Measurements from ENCODE around the gene NT5DC4. TPM values are rescaled to one million over a fixed set of nuclear protein-coding genes. Genes with fewer than 3 reads are reported as not detected.
"Not testable (repeated sequence)": the region's sequence is repeated elsewhere in the genome, so short reads cannot be mapped to it uniquely, and the experiment has no call there.

Gene NT5DC4
- total and polyA plus RNA-seq, 2 of the 8 experiments (the other 6 are each of a cell fraction or from before 2014, with no cell fraction given), result not detected

DNA sequence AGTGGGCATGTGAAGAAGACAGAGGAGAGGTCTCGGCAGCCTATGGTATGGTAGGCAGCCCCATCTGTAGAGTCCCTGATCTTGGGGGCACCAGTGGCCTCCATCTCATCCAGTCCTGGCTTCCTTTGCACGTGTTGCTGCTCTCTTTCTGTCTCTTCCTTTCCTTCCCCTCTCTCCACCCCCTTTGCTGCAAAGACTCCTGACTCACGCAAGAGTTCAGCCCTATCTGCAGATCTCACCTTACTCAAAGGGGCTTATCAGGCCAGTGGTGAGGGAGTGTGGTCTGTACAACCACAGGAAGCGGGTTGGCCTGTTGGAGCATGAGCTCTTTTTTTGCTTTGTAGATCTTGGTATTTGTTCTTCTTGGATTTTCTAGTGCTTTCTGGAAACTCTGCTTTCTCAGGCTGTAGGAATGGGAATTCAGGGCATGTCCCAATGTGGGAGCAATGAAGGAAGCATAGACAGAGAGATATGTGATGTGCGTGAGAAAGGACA is 14.6 kb upstream of the NT5DC4 start (continued):
- TF ChIP-seq SP4 (IDR thresholded peaks at IDR 0.05; ENCODE audit: low read length), result no peak

GRCh38 chr2:112706947-112707346 is 13.9 kb upstream of the NT5DC4 start:
- H3K18ac ChIP-seq (ENCODE audit: extremely low read depth, low read length); H2BK20ac ChIP-seq (ENCODE audit: low read length); H4K20me1 ChIP-seq (replicated peaks in 1 of 2; ENCODE audit: control insufficient read depth in 1 of 2, insufficient read depth in 2 of 2, low read length in 2 of 2); H3K23ac ChIP-seq (ENCODE audit: insufficient read length); DNase-seq (ENCODE audit: low read depth in 1 of 2, low spot score in 2 of 2); POLR2A ChIA-PET (ENCODE audit: partially characterized antibody); H4K5ac ChIP-seq (ENCODE audit: insufficient read length, low read depth, low read length); H3K36me3 ChIP-seq (ENCODE audit: control insufficient read depth in 2 of 4, insufficient read depth in 4 of 4, low read length in 3 of 4); H2BK12ac ChIP-seq (ENCODE audit: low read depth, low read length); H3K9me3 ChIP-seq (ENCODE audit: insufficient read depth in 2 of 2, low read depth in 1 of 2, low read length in 1 of 2); H3K79me1 ChIP-seq (ENCODE audit: low read depth, low read length); H3K56ac ChIP-seq (replicated peaks; ENCODE audit: insufficient read length, low read depth, low read length); H2AFZ ChIP-seq (ENCODE audit: low read length); H2BK120ac ChIP-seq (replicated peaks; ENCODE audit: low read depth, low read length); H3K14ac ChIP-seq (ENCODE audit: insufficient read length); H3K27ac ChIP-seq (ENCODE audit: low read depth, low read length); H3K23me2 ChIP-seq (ENCODE audit: low read depth, low read length); FAIRE-seq; H3K79me2 ChIP-seq (ENCODE audit: control insufficient read depth in 1 of 2, insufficient read depth in 2 of 2, low read length in 2 of 2); H3K9ac ChIP-seq (replicated peaks in 1 of 4; ENCODE audit: extremely low read depth in 1 of 4, low read depth in 3 of 4, low read length in 3 of 4); H2AK5ac ChIP-seq (ENCODE audit: low read depth, low read length); H3K4me3 ChIP-seq (ENCODE audit: extremely low read depth in 1 of 4, insufficient read depth in 2 of 4, low read depth in 3 of 4, low read length in 4 of 4); H3K4ac ChIP-seq (replicated peaks; ENCODE audit: insufficient read length, low read depth, low read length); H2BK15ac ChIP-seq (ENCODE audit: low read length); H2BK5ac ChIP-seq (ENCODE audit: low read depth, low read length); H3K4me1 ChIP-seq (replicated peaks in 1 of 4; ENCODE audit: control insufficient read depth in 3 of 4, insufficient read depth in 4 of 4, low read length in 3 of 4); H3K27me3 ChIP-seq (replicated peaks in 1 of 4; ENCODE audit: control insufficient read depth in 3 of 4, extremely low read depth in 1 of 4, insufficient read depth in 3 of 4, low read length in 3 of 4); H4K91ac ChIP-seq (replicated peaks; ENCODE audit: insufficient read length, low read length); H4K8ac ChIP-seq (ENCODE audit: extremely low read depth, insufficient read depth, low read length); H3K4me2 ChIP-seq (ENCODE audit: insufficient read depth in 1 of 2, low read depth in 2 of 2, low read length in 2 of 2): not testable (repeated sequence)
- CTCF ChIA-PET (ENCODE audit: partially characterized antibody), result interaction anchor here (0.6 to 3.8 kb wide), 7 partner anchors 15 to 361 kb away, joined by 3 to 17 read pairs (median 3); no protein-coding TSS in a partner anchor
- 88% methylated on average over 9 of the region's 9 CpGs; no CpG with 5 or more reads in 1 of the 2 experiments for WGBS, 2 experiments (ENCODE audit: extremely low coverage in 1 of 2, insufficient coverage in 1 of 2, insufficient read length in 1 of 2, insufficient replicate concordance in 2 of 2, low coverage in 1 of 2, low lambda C conversion rate in 2 of 2, missing lambda C conversion rate in 1 of 2)

Measured in H1 (cell line).